K562 (cell line): ENCODE data around the gene IGF2R. TPM values are rescaled to one million over a fixed set of nuclear protein-coding genes. Genes with fewer than 3 reads are reported as not detected.

Experiments used
- ATAC-seq: fragments of 200-7000 bp; cut with Tn5 transposase; 3 replicates; pipeline ENCODE4 v1.9.1; 2020; ENCODE audit warnings: moderate library complexity
- BruUV-seq: library from RNA; stranded (reverse); fragments of 400-500 nt; replicated peaks from 2 replicates; lab custom pipeline; 2021; lab: Mats Ljungman, UMichigan
- CTCF ChIA-PET: fragments of 300-600 bp; formaldehyde crosslinking; extraction: SDS; loops from one replicate; lab custom pipeline; 2021; ENCODE audit warnings: low intra/inter-chr PET ratio; lab: Yijun Ruan, JAX
- POLR2A ChIA-PET: fragments of 300-600, 350-650 bp; sonication (Branson Sonifier 250); formaldehyde crosslinking; extraction: SDS; loops from one replicate; lab custom pipeline; 2021; ENCODE audit warnings: antibody characterized with exemption, inconsistent platforms; lab: Yijun Ruan, JAX
- DNase-seq, 4 experiments: peaks; one replicate each; pipeline versions ENCODE4 v3.0.0 to v3.0.0-alpha.2; 2011 to 2018; ENCODE audit warnings: low spot score in 3 of 4, mixed read lengths in 3 of 4; ENCODE audit errors: extremely low read depth in 1 of 4
- FAIRE-seq: peaks from 2 replicates; lab custom pipeline; 2011; peaks lifted over from hg19 to GRCh38; lab: Jason Lieb, UNC
- H2AFZ ChIP-seq: 2 replicates; pipeline ENCODE4 v1.6.0; 2011; ENCODE audit warnings: low read depth, low read length, control low read depth, inconsistent platforms
- H3K27ac ChIP-seq: fragments of 200-600 bp; 3 replicates; pipeline ENCODE4 v1.8.0; 2011; ENCODE audit warnings: low read depth, mild to moderate bottlenecking, control low read depth, inconsistent platforms, low read length, moderate library complexity, mixed read lengths; ENCODE audit errors: extremely low read depth
- H3K27me3 ChIP-seq, 2 experiments: fragments of 300-600 bp in 1 of 2; 2 replicates in 1 of 2; 3 replicates in 1 of 2; pipeline versions ENCODE4 v1.6.0 to v1.8.0; 2011; ENCODE audit warnings: inconsistent platforms in 2 of 2, low read length in 2 of 2, mild to moderate bottlenecking in 1 of 2, mixed read lengths in 1 of 2, moderate library complexity in 1 of 2; ENCODE audit not compliant: control insufficient read depth in 2 of 2, insufficient read depth in 2 of 2
- H3K36me3 ChIP-seq: fragments of 300-600 bp; 3 replicates; pipeline ENCODE4 v1.8.0; 2011; ENCODE audit warnings: mild to moderate bottlenecking, low read length, inconsistent platforms; ENCODE audit not compliant: control insufficient read depth, insufficient read depth
- H3K4me1 ChIP-seq, 2 experiments: fragments of 200-600 bp in 1 of 2; replicated peaks in 1 of 2; 2 replicates in 1 of 2; 3 replicates in 1 of 2; pipeline versions ENCODE4 v1.5.1 to v1.8.0; 2011; ENCODE audit warnings: inconsistent platforms in 2 of 2, low read length in 2 of 2, mild to moderate bottlenecking in 1 of 2, mixed read lengths in 1 of 2, moderate library complexity in 1 of 2; ENCODE audit not compliant: control insufficient read depth in 2 of 2, insufficient read depth in 2 of 2
- H3K4me2 ChIP-seq: 2 replicates; pipeline ENCODE4 v1.6.1; 2011; ENCODE audit warnings: low read length, control low read depth, inconsistent platforms, mixed read lengths; ENCODE audit not compliant: insufficient read depth
- H3K4me3 ChIP-seq: fragments of 200-600 bp; sonication (generic), shearing (Covaris generic); 2 replicates; pipeline ENCODE4 v1.5.1; 2016; ENCODE audit warnings: control low read depth, inconsistent platforms
- H3K79me2 ChIP-seq: fragments of 200-600 bp; 3 replicates; pipeline ENCODE4 v1.8.0; 2011; ENCODE audit warnings: low read length, inconsistent platforms; ENCODE audit not compliant: control insufficient read depth, insufficient read depth
- H3K9ac ChIP-seq, 2 experiments: 2 replicates each; pipeline versions ENCODE4 v1.6.0 to v1.6.1; 2011; ENCODE audit warnings: low read depth in 2 of 2, low read length in 2 of 2, control low read depth in 1 of 2, inconsistent platforms in 1 of 2, mild to moderate bottlenecking in 1 of 2, mixed read lengths in 1 of 2; ENCODE audit not compliant: insufficient read depth in 1 of 2
- H3K9me1 ChIP-seq: one replicate; pipeline ENCODE4 v1.6.0; 2011; ENCODE audit warnings: inconsistent platforms, mild to moderate bottlenecking, low read length, moderate library complexity; ENCODE audit not compliant: control insufficient read depth, insufficient read depth
- H3K9me3 ChIP-seq: replicated peaks from 2 replicates; pipeline ENCODE4 v1.5.1; 2011; ENCODE audit warnings: low read depth, low read length, inconsistent platforms; ENCODE audit not compliant: control insufficient read depth, insufficient read depth
- H4K20me1 ChIP-seq: replicated peaks from 2 replicates; pipeline ENCODE4 v1.6.1; 2011; ENCODE audit warnings: low read length, inconsistent platforms, mixed read lengths; ENCODE audit not compliant: control insufficient read depth, insufficient read depth
- ATF4 ChIP-seq: fragments of 450-650 bp; formaldehyde crosslinking; IDR thresholded peaks from 2 replicates; pipeline ENCODE4 v1.4.0; 2022; ENCODE audit warnings: mild to moderate bottlenecking, moderate library complexity
- DIDO1 ChIP-seq: fragments of 450-650 bp; IDR thresholded peaks from 2 replicates; pipeline ENCODE4 v1.6.1; 2016; ENCODE audit warnings: low read depth, missing biosample characterization, missing genetic modification characterization
- OTX1 ChIP-seq: fragments of 450-650 bp; formaldehyde crosslinking; IDR thresholded peaks from 2 replicates; pipeline ENCODE4 v1.4.0; 2022; ENCODE audit warnings: mild to moderate bottlenecking
- POLR2AphosphoS2 ChIP-seq: IDR thresholded peaks from 2 replicates; pipeline ENCODE4 v1.6.1; 2012; ENCODE audit warnings: low read length, improper control_type of control experiment
- RFX1 ChIP-seq: fragments of 450-650 bp; IDR thresholded peaks from 2 replicates; pipeline ENCODE4 v1.6.1; 2016; ENCODE audit warnings: mild to moderate bottlenecking, moderate library complexity
- SFPQ ChIP-seq: fragments of 200-400 bp; formaldehyde crosslinking; IDR thresholded peaks from 2 replicates; pipeline ENCODE4 v1.6.1; 2017; ENCODE audit warnings: mild to moderate bottlenecking, low read depth, low read length, moderate library complexity
- SMARCC2 ChIP-seq: fragments of 450-650 bp; IDR thresholded peaks from 2 replicates; pipeline ENCODE4 v1.6.1; 2017; ENCODE audit warnings: antibody characterized with exemption, moderate library complexity, mild to moderate bottlenecking, low read depth
- ZNF212 ChIP-seq: fragments of 450-650 bp; formaldehyde crosslinking; IDR thresholded peaks from 2 replicates; pipeline ENCODE4 v1.4.0; 2020; ENCODE audit warnings: mild to moderate bottlenecking
- ZNF263 ChIP-seq: sonication (generic); formaldehyde crosslinking; IDR thresholded peaks from 2 replicates; pipeline ENCODE4 v1.8.0; 2022; ENCODE audit warnings: mild to moderate bottlenecking, missing genetic modification reagents, borderline replicate concordance
- WGBS: fragments of 100-300 bp; shearing (Covaris generic); methylation state at CpG from one replicate; pipeline ENCODE4 v1.1.6; 2016; ENCODE audit warnings: low coverage, mixed read lengths; ENCODE audit not compliant: insufficient coverage; ENCODE audit errors: missing lambda C conversion rate; 5-methylcytosine and 5-hydroxymethylcytosine counted together
- in situ Hi-C: fragments of 300-500 bp; cut with MboI; formaldehyde crosslinking; loops from 4 replicates; pipeline ENCODE4 v1.15.0; 2018; ENCODE audit warnings: inconsistent platforms, mixed read lengths
- intact Hi-C: fragments of 100-400 bp; cut with micrococcal nuclease; formaldehyde crosslinking; loops from 2 replicates; pipeline ENCODE4 v1.14.2; 2022
- polyA plus RNA-seq, 8 experiments: library from polyadenylated mRNA; depleted of rRNA in 4 of 8; stranded (reverse) in 5 of 8; unstranded in 3 of 8; fragments of >200 nt; fragmentation: Nextera tagmentation in 2 of 8; fragmentation: Illumina TruSeq in 1 of 8; extraction: Ambion mirVana in 2 of 8; extraction: Trizol in 1 of 8; gene quantifications; 2 replicates each; pipeline versions ENCODE4 v1.2.1 to v1.2.3, GENCODE V29; 2011 to 2014; ENCODE audit warnings: inconsistent platforms in 1 of 8, missing spikeins in 1 of 8
- total RNA-seq, 7 experiments: library from RNA; depleted of rRNA in 6 of 7; stranded (reverse); fragments of >200 nt in 6 of 7; fragmentation: Illumina TruSeq in 2 of 7; extraction: Trizol in 2 of 7; gene quantifications; 2 replicates each; pipeline versions ENCODE4 v1.2.1 to v1.2.3, GENCODE V29; 2011 to 2021; ENCODE audit warnings: low replicate concordance in 1 of 7
- TF ChIP-seq, protein P1 (sequence below): sonication (generic); formaldehyde crosslinking; IDR thresholded peaks from 2 replicates; pipeline ENCODE4 v1.9.0; 2022; ENCODE audit warnings: mild to moderate bottlenecking, missing genetic modification reagents

IGF2R gene
- total and polyA plus RNA-seq, 9 of the 15 experiments (the other 6 are each of a cell fraction or from before 2014, with no cell fraction given): 3.5 to 92.3 (median 34.5) TPM

- intact Hi-C loops: no loop called here
- in situ Hi-C loops: no loop called here
- Histone ChIP-seq H3K9me3 (no peaks in the 10 kb centered on the region), H2AFZ (no peak overlapping the region), H3K36me3 (peaks cover 46% of the 10 kb centered on the region), H4K20me1 (peaks cover 6% of the 10 kb centered on the region; the same call in 1 of the 2 replicates), H3K9me1 (no peaks in the 10 kb centered on the region), H3K4me3 (no peak overlapping the region), H3K79me2 (no peaks in the 10 kb centered on the region), H3K27me3 (no peaks in the 10 kb centered on the region), H3K27ac (no peak overlapping the region), H3K9ac (no peak overlapping the region), H3K4me2 (no peak overlapping the region), H3K4me1 (peaks cover under 1 to 4% of the 10 kb centered on the region in 2 experiments; a peak in 1 of 5 replicates)
- ChIA-PET POLR2A (interaction anchor here (1.0 kb wide), 1 partner anchor 9 kb away, joined by 3 read pairs; no protein-coding TSS in a partner anchor), CTCF (no interaction called here)
- TF ChIP-seq, protein P1, sequence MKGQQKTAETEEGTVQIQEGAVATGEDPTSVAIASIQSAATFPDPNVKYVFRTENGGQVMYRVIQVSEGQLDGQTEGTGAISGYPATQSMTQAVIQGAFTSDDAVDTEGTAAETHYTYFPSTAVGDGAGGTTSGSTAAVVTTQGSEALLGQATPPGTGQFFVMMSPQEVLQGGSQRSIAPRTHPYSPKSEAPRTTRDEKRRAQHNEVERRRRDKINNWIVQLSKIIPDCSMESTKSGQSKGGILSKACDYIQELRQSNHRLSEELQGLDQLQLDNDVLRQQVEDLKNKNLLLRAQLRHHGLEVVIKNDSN: 0 out of 2 replicates have a peak, but pooled peaks have one; percentile 9
- TF ChIP-seq POLR2AphosphoS2 (0 out of 2 replicates have a peak, but pooled peaks have one; percentile 43), SMARCC2 (no peak)
- 94% methylated on average over 5 of the region's 5 CpGs for WGBS
- no TSS peak for BruUV-seq
- ATAC-seq: no peak
- DNase-seq: no peak
- no peak for FAIRE-seq
These were observed 139.2 kb downstream of the IGF2R start for GRCh38 chr6:160108077-160108476.

DNA sequence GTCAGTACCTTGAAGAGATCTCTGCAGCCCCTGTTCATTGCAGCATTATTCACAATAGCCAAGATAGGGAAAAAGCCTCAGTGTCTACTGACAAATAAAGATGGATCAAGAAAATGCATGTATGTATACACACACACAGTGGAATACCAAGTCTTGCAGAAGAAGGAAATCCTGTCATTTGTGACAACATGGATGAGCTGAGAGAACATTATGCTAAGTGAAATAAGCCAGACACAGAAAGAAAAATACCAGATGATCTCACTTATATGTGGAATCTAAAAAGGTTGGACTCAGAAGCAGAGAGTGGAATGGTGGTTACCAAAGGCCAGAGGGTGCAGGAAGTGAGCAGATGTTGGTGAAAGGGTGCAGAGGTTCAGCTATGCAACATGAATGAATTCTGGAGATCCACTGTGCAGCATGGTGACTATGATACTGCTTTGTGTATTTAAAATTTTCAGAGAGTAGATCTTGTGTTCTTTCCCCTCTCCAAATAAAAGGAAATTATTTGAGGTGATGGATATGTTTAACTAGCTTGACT lies 141.8 kb downstream of the IGF2R start:
- Histone ChIP-seq H3K27me3 (no peaks in the 10 kb centered on the region), H4K20me1 (peaks cover 6% of the 10 kb centered on the region; the same call in 1 of the 2 replicates), H2AFZ (no peak overlapping the region), H3K4me3 (no peak overlapping the region), H3K4me1 (0 out of 5 replicates have a peak, but pooled peaks cover 0 to 3% of the 10 kb centered on the region in 2 experiments), H3K4me2 (no peak overlapping the region), H3K27ac (no peak overlapping the region), H3K9ac (no peak overlapping the region), H3K36me3 (peaks cover 20% of the 10 kb centered on the region; the same call in 2 of the 3 replicates), H3K79me2 (no peaks in the 10 kb centered on the region), H3K9me3 (no peaks in the 10 kb centered on the region), H3K9me1 (no peaks in the 10 kb centered on the region)
- BruUV-seq: no TSS peak
- intact Hi-C loops (no loop called here), in situ Hi-C loops (no loop called here)
- CTCF ChIA-PET: no interaction called here
- no peak for ATAC-seq
- FAIRE-seq: no peak
- DNase-seq: no peak
- POLR2A ChIA-PET: no interaction called here
- TF ChIP-seq RFX1 (no peak), ATF4 (no peak), DIDO1 (tag) (no peak), SFPQ (no peak), OTX1 (CRISPR knock-in tag) (no peak), ZNF263 (no peak), ZNF212 (CRISPR knock-in tag) (no peak)
